ENCODE data around the gene TBX10. TPM values are rescaled to one million over a fixed set of nuclear protein-coding genes. Genes with fewer than 3 reads are reported as not detected.

TBX10 gene
- total and polyA plus RNA-seq, 2 of the 8 experiments (the other 6 are each of a cell fraction or from before 2014, with no cell fraction given): 0.09 TPM; not detected in 1

Small RNA genes within 50 kb of the gene (small RNA-seq; reads per million reads assigned to genes)
- gene AP003385.3 (ENCODE audit: insufficient read depth) (not detected), gene RPL37P2 (ENCODE audit: insufficient read depth) (not detected)

Other genes with a start within 250 kb of the TBX10 start
- 20.8 and 22.2 TPM in 2 replicates for gene RAD9A, start 247.8 kb downstream of the TBX10 start, total RNA-seq (2021; fragmentation: NEBNext Ultra II Directional; extraction: Animal tissue kit (Norgen Biotek cat#: 25700))
- 25.5 and 29.6 TPM in 2 replicates for gene RAD9A, start 247.8 kb downstream of the TBX10 start, polyA plus RNA-seq (2011; rRNA removed)
- 198 and 210 TPM in 2 replicates for gene PPP1CA, start 237.9 kb downstream of the TBX10 start, total RNA-seq (2021; fragmentation: NEBNext Ultra II Directional; extraction: Animal tissue kit (Norgen Biotek cat#: 25700))
- gene PPP1CA, start 237.9 kb downstream of the TBX10 start, polyA plus RNA-seq (2011; rRNA removed): 359 and 430 TPM in 2 replicates
- gene TBC1D10C, start 235.7 kb downstream of the TBX10 start, total RNA-seq (2021; fragmentation: NEBNext Ultra II Directional; extraction: Animal tissue kit (Norgen Biotek cat#: 25700)): 0.69 TPM in 1 of 2 replicates, not detected in the other
- 0.27 and 0.35 TPM in 2 replicates for gene TBC1D10C, start 235.7 kb downstream of the TBX10 start, polyA plus RNA-seq (2011; rRNA removed)
- gene CARNS1, start 224.1 kb downstream of the TBX10 start, total RNA-seq (2021; fragmentation: NEBNext Ultra II Directional; extraction: Animal tissue kit (Norgen Biotek cat#: 25700)): 0.61 and 1.1 TPM in 2 replicates
- gene CARNS1, start 224.1 kb downstream of the TBX10 start, polyA plus RNA-seq (2011; rRNA removed): 0.82 and 0.96 TPM in 2 replicates
- 41.0 and 43.9 TPM in 2 replicates for gene RPS6KB2, start 211.3 kb downstream of the TBX10 start, total RNA-seq (2021; fragmentation: NEBNext Ultra II Directional; extraction: Animal tissue kit (Norgen Biotek cat#: 25700))
- gene RPS6KB2, start 211.3 kb downstream of the TBX10 start, polyA plus RNA-seq (2011; rRNA removed): 47.1 and 58.6 TPM in 2 replicates
- 0.78 and 1.4 TPM in 2 replicates for gene PTPRCAP, start 202.1 kb downstream of the TBX10 start, total RNA-seq (2021; fragmentation: NEBNext Ultra II Directional; extraction: Animal tissue kit (Norgen Biotek cat#: 25700))
- gene PTPRCAP, start 202.1 kb downstream of the TBX10 start, polyA plus RNA-seq (2011; rRNA removed): 6.7 and 9.5 TPM in 2 replicates
- 77.1 and 84.3 TPM in 2 replicates for gene CORO1B, start 196.3 kb downstream of the TBX10 start, total RNA-seq (2021; fragmentation: NEBNext Ultra II Directional; extraction: Animal tissue kit (Norgen Biotek cat#: 25700))
- 131 and 148 TPM in 2 replicates for gene CORO1B, start 196.3 kb downstream of the TBX10 start, polyA plus RNA-seq (2011; rRNA removed)
- gene GPR152, start 187.0 kb downstream of the TBX10 start, total RNA-seq (2021; fragmentation: NEBNext Ultra II Directional; extraction: Animal tissue kit (Norgen Biotek cat#: 25700)): not detected in 2 replicates
- gene GPR152, start 187.0 kb downstream of the TBX10 start, polyA plus RNA-seq (2011; rRNA removed): not detected in 2 replicates
- gene CABP4, start 184.4 kb downstream of the TBX10 start, total RNA-seq (2021; fragmentation: NEBNext Ultra II Directional; extraction: Animal tissue kit (Norgen Biotek cat#: 25700)): not detected in 2 replicates
- gene CABP4, start 184.4 kb downstream of the TBX10 start, polyA plus RNA-seq (2011; rRNA removed): 0.03 TPM in 1 of 2 replicates, not detected in the other
- gene TMEM134, start 170.5 kb downstream of the TBX10 start, total RNA-seq (2021; fragmentation: NEBNext Ultra II Directional; extraction: Animal tissue kit (Norgen Biotek cat#: 25700)): 32.4 and 33.5 TPM in 2 replicates
- gene TMEM134, start 170.5 kb downstream of the TBX10 start, polyA plus RNA-seq (2011; rRNA removed): 229 and 268 TPM in 2 replicates
- 28.8 and 29.8 TPM in 2 replicates for gene AIP, start 156.7 kb downstream of the TBX10 start, total RNA-seq (2021; fragmentation: NEBNext Ultra II Directional; extraction: Animal tissue kit (Norgen Biotek cat#: 25700))
- gene AIP, start 156.7 kb downstream of the TBX10 start, polyA plus RNA-seq (2011; rRNA removed): 54.4 and 68.6 TPM in 2 replicates
- gene PITPNM1, start 134.4 kb downstream of the TBX10 start, total RNA-seq (2021; fragmentation: NEBNext Ultra II Directional; extraction: Animal tissue kit (Norgen Biotek cat#: 25700)): 52.7 and 55.0 TPM in 2 replicates
- gene PITPNM1, start 134.4 kb downstream of the TBX10 start, polyA plus RNA-seq (2011; rRNA removed): 27.2 and 45.1 TPM in 2 replicates
- 47.3 and 49.6 TPM in 2 replicates for gene CDK2AP2, start 131.6 kb downstream of the TBX10 start, total RNA-seq (2021; fragmentation: NEBNext Ultra II Directional; extraction: Animal tissue kit (Norgen Biotek cat#: 25700))
- gene CDK2AP2, start 131.6 kb downstream of the TBX10 start, polyA plus RNA-seq (2011; rRNA removed): 65.1 and 89.6 TPM in 2 replicates
- gene CABP2, start 116.3 kb downstream of the TBX10 start, total RNA-seq (2021; fragmentation: NEBNext Ultra II Directional; extraction: Animal tissue kit (Norgen Biotek cat#: 25700)): not detected in 2 replicates
- not detected in 2 replicates for gene CABP2, start 116.3 kb downstream of the TBX10 start, polyA plus RNA-seq (2011; rRNA removed)
- gene GSTP1, start 56.0 kb downstream of the TBX10 start, total RNA-seq (2021; fragmentation: NEBNext Ultra II Directional; extraction: Animal tissue kit (Norgen Biotek cat#: 25700)): 1,454 and 1,516 TPM in 2 replicates
- 3,329 and 3,697 TPM in 2 replicates for gene GSTP1, start 56.0 kb downstream of the TBX10 start, polyA plus RNA-seq (2011; rRNA removed)
- gene NDUFV1, start 32.8 kb downstream of the TBX10 start, total RNA-seq (2021; fragmentation: NEBNext Ultra II Directional; extraction: Animal tissue kit (Norgen Biotek cat#: 25700)): 131 TPM in 2 replicates
- 125 and 192 TPM in 2 replicates for gene NDUFV1, start 32.8 kb downstream of the TBX10 start, polyA plus RNA-seq (2011; rRNA removed)
- gene NUDT8, start 9.8 kb downstream of the TBX10 start, total RNA-seq (2021; fragmentation: NEBNext Ultra II Directional; extraction: Animal tissue kit (Norgen Biotek cat#: 25700)): 8.3 and 8.9 TPM in 2 replicates
- 7.2 and 11.0 TPM in 2 replicates for gene NUDT8, start 9.8 kb downstream of the TBX10 start, polyA plus RNA-seq (2011; rRNA removed)
- not detected in 2 replicates for gene ACY3, start 11.0 kb upstream of the TBX10 start, total RNA-seq (2021; fragmentation: NEBNext Ultra II Directional; extraction: Animal tissue kit (Norgen Biotek cat#: 25700))
- 0.08 and 0.24 TPM in 2 replicates for gene ACY3, start 11.0 kb upstream of the TBX10 start, polyA plus RNA-seq (2011; rRNA removed)
- not detected in 2 replicates for gene ALDH3B2, start 34.9 kb upstream of the TBX10 start, total RNA-seq (2021; fragmentation: NEBNext Ultra II Directional; extraction: Animal tissue kit (Norgen Biotek cat#: 25700))
- gene ALDH3B2, start 34.9 kb upstream of the TBX10 start, polyA plus RNA-seq (2011; rRNA removed): not detected in 2 replicates